Activated CD8-positive, alpha-beta memory T cell treated with anti-CD3 and anti-CD28 coated beads, Interleukin-2, amount 50 U/mL, for 24 hours (primary cell): ENCODE results near the gene AKAP7.

Experiments
- DNase-seq: peaks from one replicate; pipeline ENCODE4 v3.0.0-alpha.2; 2020; ENCODE audit errors: extremely low read depth

Gene AKAP7

GRCh38 chr6:131134220-131134979, 867 bp upstream of the AKAP7 start:
- no peak for DNase-seq

DNA sequence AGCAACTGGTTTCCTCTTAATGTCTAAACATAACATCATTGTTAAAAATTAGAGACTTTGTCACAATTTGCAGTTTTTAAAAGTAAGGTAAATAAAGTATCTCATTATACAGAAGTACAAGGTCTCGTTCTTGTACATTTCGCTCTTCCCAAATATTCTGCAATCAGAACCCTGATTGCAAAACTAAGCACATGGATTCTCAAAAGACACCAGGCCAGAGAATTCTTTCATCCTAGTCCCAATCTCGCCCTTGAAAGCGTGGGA, 355 bp upstream of the AKAP7 start:
- DNase-seq: no peak

DNA sequence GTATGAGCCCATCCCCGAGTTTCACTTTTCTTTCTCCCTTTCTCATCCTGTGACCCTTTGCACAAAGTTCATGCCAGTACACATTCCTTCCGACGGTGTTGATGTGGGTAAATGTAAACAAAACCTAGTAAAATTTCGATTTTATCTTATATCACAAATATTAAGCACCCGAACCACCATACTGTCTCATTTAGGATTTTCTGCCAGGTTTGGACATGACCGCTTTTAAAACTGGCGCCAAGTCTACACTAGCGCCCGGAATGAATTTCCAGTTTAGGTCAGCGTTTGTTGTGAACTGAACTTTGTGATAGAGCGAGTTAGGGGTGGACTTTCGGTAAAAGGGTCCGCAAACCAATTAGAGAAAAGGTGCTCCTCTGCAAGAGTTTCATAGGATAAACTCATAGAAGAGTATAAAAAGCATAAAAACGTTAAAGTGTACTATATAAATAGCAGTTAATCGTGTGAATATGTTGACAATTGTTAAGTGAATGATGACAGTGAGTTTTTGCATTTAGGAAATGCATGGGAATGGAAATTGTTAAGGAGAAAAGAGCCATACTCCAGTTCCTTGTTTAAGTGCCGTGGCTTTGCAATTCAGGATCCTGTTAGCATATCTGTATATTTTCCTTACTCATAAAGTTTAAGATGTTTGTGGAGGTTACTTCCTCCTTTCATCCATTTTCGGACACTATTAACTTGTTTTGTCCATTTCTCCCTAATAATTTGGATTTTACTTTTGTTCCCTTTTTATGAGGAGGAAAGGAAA, 937 bp downstream of the AKAP7 start:
- no peak for DNase-seq

GRCh38 chr6:131139599-131139998, 4.3 kb downstream of the AKAP7 start:
- no peak for DNase-seq

- DNase-seq: no peak
Measured at GRCh38 chr6:131143319-131143718, 8.1 kb downstream of the AKAP7 start.

GRCh38 chr6:131146865-131147264, 11.6 kb downstream of the AKAP7 start:
- DNase-seq: no peak

- no peak for DNase-seq
Measured at GRCh38 chr6:131156411-131156810, 21.1 kb downstream of the AKAP7 start.

GRCh38 chr6:131159578-131159977, 24.3 kb downstream of the AKAP7 start:
- no peak for DNase-seq

DNA sequence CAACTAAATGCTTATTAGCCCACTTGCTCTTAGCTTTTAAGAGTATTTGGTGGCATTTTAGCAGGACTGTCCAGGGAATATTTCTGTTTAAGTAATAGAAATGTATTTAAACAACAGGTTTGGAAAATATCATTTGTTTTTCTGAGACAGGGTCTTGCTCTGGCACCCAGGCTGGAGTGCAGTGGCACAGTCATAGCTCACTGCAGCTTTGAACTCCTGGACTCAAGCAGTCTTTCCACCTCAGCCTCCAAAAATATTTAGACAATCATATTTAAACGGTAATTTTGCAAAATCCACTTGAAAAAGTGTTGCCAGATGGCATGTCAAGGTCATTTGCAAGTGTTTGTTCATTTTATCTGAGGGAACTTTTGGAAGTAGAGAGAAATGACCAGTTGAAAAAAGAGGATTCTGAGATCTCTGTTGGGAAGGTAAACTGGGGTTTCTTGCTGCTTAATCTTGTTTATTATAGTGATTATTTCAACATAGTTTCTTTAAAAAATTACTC, 25.0 kb downstream of the AKAP7 start:
- DNase-seq: no peak

DNA sequence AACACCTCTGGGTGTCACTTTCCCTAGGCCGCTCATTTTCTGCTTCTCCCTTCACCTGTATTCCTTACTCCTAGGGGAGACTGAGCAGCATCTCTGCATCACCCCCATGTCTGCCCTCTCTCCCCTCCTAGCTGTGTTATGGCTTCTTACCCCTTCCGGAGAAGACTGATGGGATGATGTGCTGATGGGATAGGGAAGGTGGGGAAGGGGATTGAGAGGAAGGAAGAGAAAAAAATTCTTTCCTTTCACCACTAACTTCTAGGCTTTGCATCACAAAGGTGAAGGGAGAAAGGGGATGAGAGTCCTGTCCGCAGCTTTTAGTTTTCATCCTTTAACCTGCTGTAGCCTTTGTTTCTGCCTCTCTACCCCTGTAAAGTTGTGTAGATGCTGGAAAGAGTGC, 26.7 kb downstream of the AKAP7 start:
- DNase-seq: no peak

GRCh38 chr6:131163886-131164285, 28.6 kb downstream of the AKAP7 start:
- no peak for DNase-seq

GRCh38 chr6:131164506-131164905, 29.2 kb downstream of the AKAP7 start:
- no peak for DNase-seq

DNA sequence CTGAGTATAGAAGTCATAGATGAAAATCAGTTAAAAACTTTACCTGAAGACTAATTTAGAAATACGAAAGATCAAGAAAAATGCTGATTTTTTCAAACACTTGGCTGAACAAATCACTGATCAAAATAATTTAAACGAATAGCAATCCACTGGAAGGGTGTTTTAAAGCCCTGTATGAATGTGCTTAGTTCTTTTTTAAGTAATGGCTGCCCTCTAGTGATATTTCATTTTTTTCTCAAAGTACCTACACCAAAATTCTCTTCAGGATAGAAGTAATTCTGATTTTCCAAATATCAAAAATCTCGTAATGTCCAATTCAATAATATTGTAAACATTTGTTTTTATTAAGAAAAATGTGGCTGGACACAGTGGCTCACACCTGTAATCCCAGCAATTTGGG, 32.5 kb downstream of the AKAP7 start:
- DNase-seq: no peak

- DNase-seq: no peak
Measured at GRCh38 chr6:131169613-131170012, 34.3 kb downstream of the AKAP7 start.

- DNase-seq: no peak
Measured at GRCh38 chr6:131172222-131172621, 37.0 kb downstream of the AKAP7 start.

GRCh38 chr6:131173680-131174079, 38.4 kb downstream of the AKAP7 start:
- no peak for DNase-seq

DNA sequence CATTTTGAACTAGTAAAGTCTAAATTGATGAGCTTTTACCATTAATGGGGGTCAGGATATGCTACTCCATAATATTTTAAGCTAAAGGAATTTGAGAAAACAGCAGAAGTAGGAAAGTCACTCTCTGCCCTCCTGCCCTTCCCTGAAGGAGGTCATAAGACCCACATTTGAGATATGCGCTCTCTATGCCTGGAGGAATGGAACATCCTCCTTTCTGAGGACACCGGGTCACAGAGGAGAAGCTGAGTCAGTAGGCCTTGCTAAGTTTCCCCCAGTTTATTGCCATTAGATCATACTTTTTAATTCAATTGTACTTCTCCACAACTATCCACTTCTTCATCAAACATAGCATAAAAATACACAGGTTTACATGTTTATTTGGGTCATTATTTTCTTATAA, 40.3 kb downstream of the AKAP7 start:
- no peak for DNase-seq

GRCh38 chr6:131177996-131178395, 42.7 kb downstream of the AKAP7 start:
- DNase-seq: no peak

GRCh38 chr6:131182991-131183425, 47.7 kb downstream of the AKAP7 start:
- no peak for DNase-seq

DNA sequence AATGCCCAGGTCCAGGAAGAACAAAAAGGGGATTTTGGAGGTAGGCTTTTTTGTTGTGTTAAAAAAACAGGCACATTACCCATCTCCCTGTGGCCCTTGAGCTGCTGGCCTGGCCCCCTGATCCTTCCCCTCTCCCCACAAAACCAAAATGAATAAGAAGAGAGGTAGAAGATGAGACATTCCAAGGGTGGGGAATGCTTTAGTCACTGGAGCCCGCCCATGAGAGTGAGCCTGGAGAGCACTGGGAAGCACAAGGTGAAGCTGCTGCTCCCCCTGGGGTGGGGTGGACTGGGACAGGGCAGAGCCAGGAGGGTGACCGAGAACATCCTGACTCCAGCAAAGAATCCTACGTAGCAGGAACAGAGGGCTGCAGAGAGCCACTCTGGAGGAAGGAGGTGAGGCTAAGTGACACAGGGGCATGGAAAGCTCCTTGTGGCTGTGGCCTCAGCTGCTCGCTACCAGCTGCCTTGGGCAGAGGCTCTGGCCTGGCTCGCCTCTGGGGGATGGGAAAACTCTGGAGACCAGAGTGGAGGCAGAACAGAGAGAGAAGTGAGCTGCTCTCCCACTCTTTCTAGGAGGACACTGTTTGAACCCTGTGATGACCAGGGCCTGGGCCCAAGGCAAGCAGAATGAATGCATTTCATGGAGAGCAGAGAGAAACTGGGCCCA, 48.3 kb downstream of the AKAP7 start:
- DNase-seq: no peak

DNA sequence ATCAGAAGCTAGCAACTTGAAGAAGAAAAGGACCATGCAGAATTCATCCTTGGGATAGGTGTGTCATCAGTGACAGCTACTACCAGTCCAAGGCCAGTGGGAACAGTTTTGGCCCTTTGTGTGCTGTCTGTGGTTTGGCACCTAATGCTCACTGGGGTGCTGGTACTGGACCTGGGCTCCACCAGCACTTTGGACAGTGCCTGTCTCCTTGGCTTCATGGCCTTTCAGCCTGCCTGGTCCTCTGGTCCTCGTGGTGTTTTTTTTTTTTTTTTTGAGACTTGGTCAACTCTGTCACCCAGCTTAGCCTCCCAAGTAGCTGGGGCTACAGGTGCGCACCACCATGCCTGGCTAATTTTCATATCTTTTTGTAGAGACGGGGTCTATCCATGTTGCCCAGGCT, 56.3 kb downstream of the AKAP7 start:
- no peak for DNase-seq

GRCh38 chr6:131197716-131198115, 62.4 kb downstream of the AKAP7 start:
- no peak for DNase-seq
